Stimulated activated CD4-positive, alpha-beta T cell treated with anti-CD3 and anti-CD28 coated beads, Interleukin-2, amount 100 ng/mL, for 24 hours (primary cell): Measurements from ENCODE around the gene SLC32A1.

ENCODE experiments used
- DNase-seq, 2 donors: peaks; one replicate each; pipeline ENCODE4 v3.0.0-alpha.2; 2020

The SLC32A1 gene

GRCh38 chr20:38755324-38755910, 31.1 kb downstream of the SLC32A1 start:
- no peak for DNase-seq

GRCh38 chr20:38757145-38757775, 33.0 kb downstream of the SLC32A1 start:
- DNase-seq: no peak

- DNase-seq: no peak
Observed at GRCh38 chr20:38759106-38759505, 34.8 kb downstream of the SLC32A1 start.

- DNase-seq: no peak
Observed at GRCh38 chr20:38760978-38761377, 36.7 kb downstream of the SLC32A1 start.

GRCh38 chr20:38762174-38762573, 37.9 kb downstream of the SLC32A1 start:
- DNase-seq: no peak

GRCh38 chr20:38763616-38764015, 39.3 kb downstream of the SLC32A1 start:
- no peak for DNase-seq

GRCh38 chr20:38764567-38765318, 40.5 kb downstream of the SLC32A1 start:
- peak; percentile 65 to 66 for DNase-seq

GRCh38 chr20:38766071-38766470, 41.8 kb downstream of the SLC32A1 start:
- DNase-seq: no peak

- DNase-seq: no peak
Observed at GRCh38 chr20:38769376-38770295, 45.4 kb downstream of the SLC32A1 start.

- DNase-seq: no peak
Observed at GRCh38 chr20:38770546-38770945, 46.3 kb downstream of the SLC32A1 start.

- no peak for DNase-seq
Observed at GRCh38 chr20:38770970-38771369, 46.7 kb downstream of the SLC32A1 start.

- no peak for DNase-seq
Observed at GRCh38 chr20:38771621-38772020, 47.3 kb downstream of the SLC32A1 start.

GRCh38 chr20:38774167-38774566, 49.9 kb downstream of the SLC32A1 start:
- DNase-seq: no peak

GRCh38 chr20:38776363-38776762, 52.1 kb downstream of the SLC32A1 start:
- no peak for DNase-seq
